ENCODE data around the gene NR4A3. TPM values are rescaled to one million over a fixed set of nuclear protein-coding genes. Genes with fewer than 3 reads are reported as not detected.
A peak's percentile ranks its signal among the peaks of the same experiment; 100 is the strongest.

NR4A3 gene
- total and polyA plus RNA-seq, 9 of the 15 experiments (the other 6 are each of a cell fraction or from before 2014, with no cell fraction given) = 0.04 to 0.07 TPM; not detected in 7

GRCh38 chr9:99819856-99820684 is 1.6 kb upstream of the NR4A3 start (continued):
- TF ChIP-seq FIP1L1 (IDR thresholded peaks at IDR 0.05; ENCODE audit: low read depth, low read length, poor library complexity, severe bottlenecking) = no peak
- TF ChIP-seq MAFK (IDR thresholded peaks at IDR 0.05; ENCODE audit: low read length) = no peak
- peak; percentile 93 for TF ChIP-seq CCNT2 (IDR thresholded peaks at IDR 0.05; ENCODE audit: borderline replicate concordance, extremely low read depth, insufficient read length, low read depth, low read length)
- no peak for TF ChIP-seq NUFIP1 (IDR thresholded peaks at IDR 0.05; ENCODE audit: partially characterized antibody)
- TF ChIP-seq PTBP1 (IDR thresholded peaks at IDR 0.05; ENCODE audit: low read depth, low read length) = no peak
- TF ChIP-seq PRDM10 (IDR thresholded peaks at IDR 0.05; ENCODE audit: partially characterized antibody) = peak; percentile 30
- no peak for TF ChIP-seq HMG20A (CRISPR knock-in tag; conservative IDR thresholded peaks at IDR 0.05)
- TF ChIP-seq RAD51 (IDR thresholded peaks at IDR 0.05; ENCODE audit: borderline replicate concordance, low read depth) = no peak
- peak; percentile 71 to 93 (median 91) for TF ChIP-seq YY1 (IDR thresholded peaks at IDR 0.05; ENCODE audit: borderline replicate concordance in 1 of 3, control insufficient read depth in 1 of 3, extremely low read depth in 1 of 3, insufficient read depth in 3 of 3, insufficient read length in 1 of 3, insufficient replicate concordance in 2 of 3, low read depth in 1 of 3, low read length in 2 of 3)
- TF ChIP-seq RFX5 (IDR thresholded peaks at IDR 0.05; ENCODE audit: low read depth, low read length) = no peak
- TF ChIP-seq NFE2L1 (tag; IDR thresholded peaks at IDR 0.05; ENCODE audit: borderline replicate concordance, low read depth) = no peak
- TF ChIP-seq NR2C1 (IDR thresholded peaks at IDR 0.05) = no peak
- TF ChIP-seq NR2C1 (tag; IDR thresholded peaks at IDR 0.05) = no peak; the same call in 1 of the 2 replicates
- TF ChIP-seq GATAD2B (IDR thresholded peaks at IDR 0.05; ENCODE audit: borderline replicate concordance) = no peak
- no peak for TF ChIP-seq PRPF4 (IDR thresholded peaks at IDR 0.05; ENCODE audit: insufficient read depth, low read depth, low read length, poor library complexity, severe bottlenecking)
- TF ChIP-seq THRB (CRISPR knock-in tag; conservative IDR thresholded peaks at IDR 0.05) = no peak
- TF ChIP-seq ZBTB7A (IDR thresholded peaks at IDR 0.05; ENCODE audit: borderline replicate concordance, control insufficient read depth, low read depth, low read length) = peak; percentile 98
- TF ChIP-seq ASH1L (IDR thresholded peaks at IDR 0.05; ENCODE audit: borderline replicate concordance, low read depth, partially characterized antibody) = no peak
- peak; percentile 86 for TF ChIP-seq BHLHE40 (IDR thresholded peaks at IDR 0.05; ENCODE audit: low read length)
- no peak for TF ChIP-seq CHD4 (IDR thresholded peaks at IDR 0.05; ENCODE audit: insufficient read depth, insufficient replicate concordance, low read depth, low read length, poor library complexity, severe bottlenecking)
- no peak for TF ChIP-seq NR4A1 (CRISPR knock-in tag; IDR thresholded peaks at IDR 0.05)
- no peak for TF ChIP-seq NR4A1 (tag; IDR thresholded peaks at IDR 0.05)
